ENCODE data around the gene TMEM181.

The TMEM181 gene

GRCh38 chr6:158684745-158685324 lies 124.9 kb downstream of the TMEM181 start:
- H4K20me1 ChIP-seq (ENCODE audit: insufficient read depth), result no peaks in the 10 kb centered on the region
- H3K4me2 ChIP-seq, result no peak overlapping the region
- no peaks in the 10 kb centered on the region for H3K27me3 ChIP-seq (ENCODE audit: insufficient read depth, low read depth)
- H3K4me1 ChIP-seq (ENCODE audit: low read depth, poor library complexity, severe bottlenecking), result peaks cover 11% of the 10 kb centered on the region
- TF ChIP-seq, protein P1, sequence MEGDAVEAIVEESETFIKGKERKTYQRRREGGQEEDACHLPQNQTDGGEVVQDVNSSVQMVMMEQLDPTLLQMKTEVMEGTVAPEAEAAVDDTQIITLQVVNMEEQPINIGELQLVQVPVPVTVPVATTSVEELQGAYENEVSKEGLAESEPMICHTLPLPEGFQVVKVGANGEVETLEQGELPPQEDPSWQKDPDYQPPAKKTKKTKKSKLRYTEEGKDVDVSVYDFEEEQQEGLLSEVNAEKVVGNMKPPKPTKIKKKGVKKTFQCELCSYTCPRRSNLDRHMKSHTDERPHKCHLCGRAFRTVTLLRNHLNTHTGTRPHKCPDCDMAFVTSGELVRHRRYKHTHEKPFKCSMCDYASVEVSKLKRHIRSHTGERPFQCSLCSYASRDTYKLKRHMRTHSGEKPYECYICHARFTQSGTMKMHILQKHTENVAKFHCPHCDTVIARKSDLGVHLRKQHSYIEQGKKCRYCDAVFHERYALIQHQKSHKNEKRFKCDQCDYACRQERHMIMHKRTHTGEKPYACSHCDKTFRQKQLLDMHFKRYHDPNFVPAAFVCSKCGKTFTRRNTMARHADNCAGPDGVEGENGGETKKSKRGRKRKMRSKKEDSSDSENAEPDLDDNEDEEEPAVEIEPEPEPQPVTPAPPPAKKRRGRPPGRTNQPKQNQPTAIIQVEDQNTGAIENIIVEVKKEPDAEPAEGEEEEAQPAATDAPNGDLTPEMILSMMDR (conservative IDR thresholded peaks at IDR 0.05; ENCODE audit: low read depth, low read length), result no peak
- no peak overlapping the region for H3K4me3 ChIP-seq (IDR thresholded peaks at IDR 0.05; ENCODE audit: insufficient read depth, low read depth, low read length)
- H3K9ac ChIP-seq, result no peak overlapping the region
- H3K36me3 ChIP-seq (ENCODE audit: insufficient read depth), result no peaks in the 10 kb centered on the region
- no peak overlapping the region for H3K27ac ChIP-seq
- no peaks in the 10 kb centered on the region for H3K79me2 ChIP-seq (ENCODE audit: insufficient read depth, low read depth)
- no peak overlapping the region for H2AFZ ChIP-seq (ENCODE audit: low read depth)
